ENCODE results near the gene RGS8. TPM values are rescaled to one million over a fixed set of nuclear protein-coding genes. Genes with fewer than 3 reads are reported as not detected.

The RGS8 gene
- total RNA-seq, 1 experiment from 2014 or later = not detected

DNA sequence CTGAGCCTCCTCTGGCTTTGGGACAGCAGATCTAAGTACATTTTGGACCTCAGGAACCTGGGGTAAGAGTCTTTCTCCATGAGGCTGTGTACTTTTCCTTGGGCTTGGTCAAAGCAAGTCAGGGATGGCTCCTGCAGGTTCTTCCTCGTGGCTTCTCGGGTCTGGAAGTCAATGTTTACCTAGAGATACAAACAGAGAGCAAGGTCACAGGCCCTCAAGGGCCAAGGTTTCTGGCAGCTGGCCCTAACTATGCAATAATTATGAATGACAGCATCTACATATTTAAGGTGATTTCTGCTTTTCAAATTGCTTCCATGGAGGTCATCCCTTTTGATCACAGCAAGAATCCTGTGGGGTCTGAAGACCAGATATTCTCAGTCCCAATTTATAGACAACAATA lies 37.6 kb downstream of the RGS8 start:
- no peaks in the 10 kb centered on the region for H3F3A ChIP-seq (ENCODE audit: insufficient read depth, low read depth)
- no peak for TF ChIP-seq CTCF (conservative IDR thresholded peaks at IDR 0.05)
- H3K4me2 ChIP-seq = no peak overlapping the region
- H4K20me1 ChIP-seq (ENCODE audit: insufficient read depth) = no peaks in the 10 kb centered on the region
- no peak overlapping the region for H3K4me3 ChIP-seq
- intact Hi-C loops (cut with micrococcal nuclease; ENCODE audit: unreplicated experiment) = no loop called here
- no peak for DNase-seq
- CTCF ChIA-PET = no interaction called here
- H3K79me2 ChIP-seq (ENCODE audit: low read depth) = no peaks in the 10 kb centered on the region
- H3K27ac ChIP-seq = no peak overlapping the region
- no peaks in the 10 kb centered on the region for H3K27me3 ChIP-seq (ENCODE audit: insufficient read depth, low read depth)
- H2AFZ ChIP-seq = no peak overlapping the region
- H3K9me2 ChIP-seq (ENCODE audit: insufficient read depth) = no peaks in the 10 kb centered on the region
- no peaks in the 10 kb centered on the region for H3K9me3 ChIP-seq (ENCODE audit: insufficient read depth, low read depth)
- H3K4me1 ChIP-seq (replicated peaks; ENCODE audit: insufficient read depth) = no peaks in the 10 kb centered on the region
- POLR2A ChIA-PET (ENCODE audit: unreplicated experiment) = no interaction called here
- H3K36me3 ChIP-seq (ENCODE audit: low read depth) = no peaks in the 10 kb centered on the region
- BruUV-seq (replicated peaks) = no TSS peak

DNA sequence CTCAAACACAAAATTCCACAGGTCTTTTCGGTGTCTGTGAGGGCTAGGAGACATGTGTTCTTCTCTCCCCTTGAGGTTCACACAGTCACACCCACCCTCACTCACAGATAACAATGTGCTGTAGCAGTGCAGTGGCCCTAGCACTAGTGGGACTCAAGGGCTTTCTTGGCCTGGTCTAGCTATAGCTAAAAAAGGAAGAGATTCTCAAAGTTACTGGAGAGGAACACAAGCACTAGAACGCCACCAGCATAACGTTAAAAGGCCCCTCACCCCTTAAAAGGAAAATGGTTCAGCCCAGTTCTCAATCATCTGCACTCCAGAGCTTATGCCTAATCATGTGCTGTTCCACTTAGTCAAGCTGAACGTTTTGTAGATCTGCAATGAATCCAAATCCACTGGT lies 39.5 kb downstream of the RGS8 start:
- Histone ChIP-seq H3K9me3 (ENCODE audit: insufficient read depth, low read depth) (no peaks in the 10 kb centered on the region), H2AFZ (no peak overlapping the region), H3K79me2 (ENCODE audit: low read depth) (no peaks in the 10 kb centered on the region), H3K27me3 (ENCODE audit: insufficient read depth, low read depth) (no peaks in the 10 kb centered on the region), H3K27ac (no peak overlapping the region), H4K20me1 (ENCODE audit: insufficient read depth) (no peaks in the 10 kb centered on the region), H3F3A (ENCODE audit: insufficient read depth, low read depth) (no peaks in the 10 kb centered on the region), H3K36me3 (ENCODE audit: low read depth) (no peaks in the 10 kb centered on the region), H3K4me1 (replicated peaks; ENCODE audit: insufficient read depth) (no peaks in the 10 kb centered on the region), H3K9me2 (ENCODE audit: insufficient read depth) (no peaks in the 10 kb centered on the region), H3K4me3 (no peak overlapping the region), H3K4me2 (no peak overlapping the region)
- POLR2A ChIA-PET (ENCODE audit: unreplicated experiment) = no interaction called here
- intact Hi-C loops (cut with micrococcal nuclease; ENCODE audit: unreplicated experiment) = no loop called here
- DNase-seq = no peak
- TF ChIP-seq EZH2 (IDR thresholded peaks at IDR 0.05; ENCODE audit: low read depth) (no peak), CTCF (conservative IDR thresholded peaks at IDR 0.05) (no peak)
- CTCF ChIA-PET = no interaction called here
- no TSS peak for BruUV-seq (replicated peaks)

DNA sequence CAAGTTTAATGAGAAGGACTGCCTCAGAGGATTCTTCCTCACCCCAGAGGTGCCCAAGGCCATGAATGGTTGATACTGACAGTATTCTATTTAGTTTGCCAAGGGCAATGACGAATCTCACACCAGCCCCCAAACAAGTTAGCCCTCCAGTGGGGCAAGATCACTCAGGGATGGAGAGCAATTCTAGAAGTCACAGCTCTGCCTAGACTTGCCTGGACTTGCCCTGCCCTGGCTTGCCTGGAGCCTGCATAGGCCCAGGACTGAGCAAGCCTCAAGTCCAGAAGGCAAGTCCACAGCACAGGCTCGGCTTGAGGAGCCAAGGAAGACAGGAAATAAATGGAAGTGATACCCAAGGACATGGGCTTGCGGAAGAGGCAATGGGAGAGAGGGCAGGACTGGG lies 40.7 kb downstream of the RGS8 start:
- intact Hi-C loops (cut with micrococcal nuclease; ENCODE audit: unreplicated experiment) = no loop called here
- DNase-seq = peak in 1 of 2 experiments; percentile 10
- H3K27me3 ChIP-seq (ENCODE audit: insufficient read depth, low read depth) = no peaks in the 10 kb centered on the region
- no peaks in the 10 kb centered on the region for H3K79me2 ChIP-seq (ENCODE audit: low read depth)
- no peaks in the 10 kb centered on the region; the same call in 1 of the 2 replicates for H3F3A ChIP-seq (ENCODE audit: insufficient read depth, low read depth)
- no peak overlapping the region for H3K4me2 ChIP-seq
- H3K9me2 ChIP-seq (ENCODE audit: insufficient read depth) = no peaks in the 10 kb centered on the region
- CTCF ChIA-PET = no interaction called here
- no peaks in the 10 kb centered on the region for H3K4me1 ChIP-seq (replicated peaks; ENCODE audit: insufficient read depth)
- no peak overlapping the region for H3K27ac ChIP-seq
- no TSS peak for BruUV-seq (replicated peaks)
- TF ChIP-seq EZH2 (IDR thresholded peaks at IDR 0.05; ENCODE audit: low read depth) (no peak), CTCF (conservative IDR thresholded peaks at IDR 0.05) (no peak)
- POLR2A ChIA-PET (ENCODE audit: unreplicated experiment) = no interaction called here
- no peaks in the 10 kb centered on the region for H3K36me3 ChIP-seq (ENCODE audit: low read depth)
- no peaks in the 10 kb centered on the region for H4K20me1 ChIP-seq (ENCODE audit: insufficient read depth)
- H3K4me3 ChIP-seq = no peak overlapping the region
- no peaks in the 10 kb centered on the region for H3K9me3 ChIP-seq (ENCODE audit: insufficient read depth, low read depth)
- no peak overlapping the region for H2AFZ ChIP-seq
